H1 (cell line): Measurements from ENCODE around the gene PLCB1. TPM values are rescaled to one million over a fixed set of nuclear protein-coding genes. Genes with fewer than 3 reads are reported as not detected.

Experiments used
- CTCF ChIA-PET: fragments of 300-600 bp; sonication (Branson Sonifier 250); formaldehyde crosslinking; loops from one replicate; lab custom pipeline; 2021; ENCODE audit not compliant: partially characterized antibody; lab: Charles Lee
- POLR2A ChIA-PET: fragments of 300-600 bp; sonication (Branson Sonifier 250); formaldehyde crosslinking; loops from one replicate; lab custom pipeline; 2021; ENCODE audit warnings: inconsistent platforms; ENCODE audit not compliant: partially characterized antibody; lab: Charles Lee
- DNase-seq, 2 experiments: peaks; one replicate each; pipeline versions ENCODE4 v3.0.0 to v3.0.0-alpha.2; 2010 to 2022; ENCODE audit warnings: low spot score in 2 of 2, low read depth in 1 of 2, mixed read lengths in 1 of 2
- FAIRE-seq: peaks from 2 replicates; lab custom pipeline; 2011; peaks lifted over from hg19 to GRCh38; lab: Jason Lieb, UNC
- H2AFZ ChIP-seq: 2 replicates; pipeline ENCODE4 v1.8.1; 2012; ENCODE audit warnings: low read length, inconsistent platforms
- H2AK5ac ChIP-seq: 2 replicates; pipeline ENCODE4 v1.6.1; 2013; ENCODE audit warnings: low read depth, low read length
- H2BK120ac ChIP-seq: replicated peaks from 2 replicates; pipeline ENCODE3; 2013; ENCODE audit warnings: low read depth, low read length, inconsistent platforms
- H2BK12ac ChIP-seq: 2 replicates; pipeline ENCODE4 v1.6.1; 2013; ENCODE audit warnings: low read depth, low read length
- H2BK15ac ChIP-seq: 2 replicates; pipeline ENCODE4 v1.6.1; 2013; ENCODE audit warnings: low read length
- H2BK20ac ChIP-seq: 2 replicates; pipeline ENCODE4 v1.6.1; 2013; ENCODE audit warnings: low read length
- H2BK5ac ChIP-seq: 2 replicates; pipeline ENCODE4 v1.6.1; 2013; ENCODE audit warnings: low read depth, low read length
- H3K14ac ChIP-seq: 2 replicates; pipeline ENCODE4 v1.6.1; 2013; ENCODE audit warnings: inconsistent platforms; ENCODE audit not compliant: insufficient read length
- H3K18ac ChIP-seq: 2 replicates; pipeline ENCODE4 v1.6.1; 2013; ENCODE audit warnings: low read length; ENCODE audit errors: extremely low read depth
- H3K23ac ChIP-seq: 2 replicates; pipeline ENCODE4 v1.6.1; 2013; ENCODE audit warnings: inconsistent platforms; ENCODE audit not compliant: insufficient read length
- H3K23me2 ChIP-seq: 2 replicates; pipeline ENCODE4 v1.6.1; 2013; ENCODE audit warnings: low read depth, low read length
- H3K27ac ChIP-seq: 2 replicates; pipeline ENCODE4 v1.6.1; 2011; ENCODE audit warnings: low read depth, low read length, inconsistent platforms
- H3K27me3 ChIP-seq, 4 experiments: replicated peaks in 1 of 4; 1 replicate in 1 of 4; 2 replicates in 3 of 4; pipeline versions ENCODE4 v1.6.1 to v1.8.1; 2011 to 2013; ENCODE audit warnings: low read length in 3 of 4, mild to moderate bottlenecking in 3 of 4, inconsistent platforms in 2 of 4, mixed read lengths in 2 of 4, moderate library complexity in 1 of 4; ENCODE audit not compliant: control insufficient read depth in 3 of 4, insufficient read depth in 3 of 4; ENCODE audit errors: extremely low read depth in 1 of 4
- H3K36me3 ChIP-seq, 4 experiments: 2 replicates each; pipeline versions ENCODE4 v1.6.1 to v1.8.1; 2011 to 2013; ENCODE audit warnings: mild to moderate bottlenecking in 4 of 4, low read length in 3 of 4, moderate library complexity in 2 of 4, control low read depth in 1 of 4, inconsistent platforms in 1 of 4; ENCODE audit not compliant: insufficient read depth in 4 of 4, control insufficient read depth in 2 of 4
- H3K4ac ChIP-seq: replicated peaks from 2 replicates; pipeline ENCODE3; 2013; ENCODE audit warnings: low read length, low read depth, mixed read lengths, inconsistent platforms; ENCODE audit not compliant: insufficient read length
- H3K4me1 ChIP-seq, 4 experiments: replicated peaks in 1 of 4; 1 replicate in 1 of 4; 2 replicates in 3 of 4; pipeline versions ENCODE4 v1.6.1 to v1.8.1; 2011 to 2013; ENCODE audit warnings: low read length in 3 of 4, inconsistent platforms in 2 of 4, mixed read lengths in 1 of 4; ENCODE audit not compliant: insufficient read depth in 4 of 4, control insufficient read depth in 3 of 4
- H3K4me2 ChIP-seq, 2 experiments: 2 replicates each; pipeline versions ENCODE4 v1.6.1 to v1.8.1; 2011 to 2013; ENCODE audit warnings: low read depth in 2 of 2, low read length in 2 of 2, control low read depth in 1 of 2, inconsistent platforms in 1 of 2, mild to moderate bottlenecking in 1 of 2; ENCODE audit not compliant: insufficient read depth in 1 of 2
- H3K4me3 ChIP-seq, 4 experiments: fragments of 200-600, 300-600 bp in 1 of 4; sonication (generic), shearing (Covaris generic), sonication (Bioruptor Twin) in 1 of 4; 2 replicates each; pipeline versions ENCODE4 v1.5.1 to v1.8.1; 2011 to 2016; ENCODE audit warnings: low read length in 4 of 4, low read depth in 3 of 4, control low read depth in 2 of 4, inconsistent platforms in 2 of 4, mild to moderate bottlenecking in 2 of 4, mixed read lengths in 1 of 4, moderate library complexity in 1 of 4; ENCODE audit not compliant: insufficient read depth in 2 of 4; ENCODE audit errors: extremely low read depth in 1 of 4
- H3K56ac ChIP-seq: replicated peaks from 2 replicates; pipeline ENCODE3; 2013; ENCODE audit warnings: low read depth, mild to moderate bottlenecking, mixed read lengths, low read length, inconsistent platforms; ENCODE audit not compliant: insufficient read length
- H3K79me1 ChIP-seq: 2 replicates; pipeline ENCODE4 v1.6.1; 2013; ENCODE audit warnings: low read depth, low read length, control low read depth
- H3K79me2 ChIP-seq, 2 experiments: 2 replicates each; pipeline versions ENCODE4 v1.6.1 to v1.8.1; 2012 to 2013; ENCODE audit warnings: low read length in 2 of 2, mild to moderate bottlenecking in 2 of 2, inconsistent platforms in 1 of 2; ENCODE audit not compliant: insufficient read depth in 2 of 2, control insufficient read depth in 1 of 2
- H3K9ac ChIP-seq, 4 experiments: replicated peaks in 1 of 4; 1 replicate in 1 of 4; 2 replicates in 3 of 4; pipeline versions ENCODE4 v1.6.1 to v1.8.1; 2011 to 2013; ENCODE audit warnings: low read depth in 3 of 4, low read length in 3 of 4, control low read depth in 2 of 4, mild to moderate bottlenecking in 2 of 4, moderate library complexity in 2 of 4, inconsistent platforms in 1 of 4; ENCODE audit errors: extremely low read depth in 1 of 4
- H3K9me3 ChIP-seq, 2 experiments: 2 replicates each; pipeline versions ENCODE4 v1.6.1 to v1.8.1; 2012 to 2013; ENCODE audit warnings: mild to moderate bottlenecking in 2 of 2, moderate library complexity in 2 of 2, control low read depth in 1 of 2, inconsistent platforms in 1 of 2, low read depth in 1 of 2, low read length in 1 of 2, mixed read lengths in 1 of 2; ENCODE audit not compliant: insufficient read depth in 2 of 2
- H4K20me1 ChIP-seq, 2 experiments: replicated peaks in 1 of 2; 2 replicates each; pipeline versions ENCODE3 to v1.8.1; 2011 to 2013; ENCODE audit warnings: inconsistent platforms in 2 of 2, low read length in 2 of 2, mild to moderate bottlenecking in 1 of 2; ENCODE audit not compliant: insufficient read depth in 2 of 2, control insufficient read depth in 1 of 2
- H4K5ac ChIP-seq: 2 replicates; pipeline ENCODE4 v1.6.1; 2013; ENCODE audit warnings: low read length, low read depth, mixed read lengths, inconsistent platforms; ENCODE audit not compliant: insufficient read length
- H4K8ac ChIP-seq: 2 replicates; pipeline ENCODE4 v1.8.0; 2013; ENCODE audit warnings: mild to moderate bottlenecking, moderate library complexity, low read length, inconsistent platforms; ENCODE audit not compliant: insufficient read depth; ENCODE audit errors: extremely low read depth
- H4K91ac ChIP-seq: replicated peaks from 2 replicates; pipeline ENCODE3; 2013; ENCODE audit warnings: low read length, mixed read lengths, inconsistent platforms; ENCODE audit not compliant: insufficient read length
- BRCA1 ChIP-seq: IDR thresholded peaks from 2 replicates; pipeline ENCODE4 v1.6.1; 2012; ENCODE audit warnings: low read depth, low read length, improper control_type of control experiment
- CHD1 ChIP-seq: IDR thresholded peaks from 2 replicates; pipeline ENCODE4 v1.6.1; 2012; ENCODE audit warnings: low read depth, low read length, improper control_type of control experiment
- EZH2 ChIP-seq: fragments of 200-600 bp; sonication (generic); IDR thresholded peaks from 2 replicates; pipeline ENCODE4 v1.7.1; 2012; ENCODE audit warnings: low read depth, mild to moderate bottlenecking, moderate library complexity, low read length, inconsistent platforms; ENCODE audit not compliant: severe bottlenecking
- JUND ChIP-seq: IDR thresholded peaks from 2 replicates; pipeline ENCODE4 v1.6.1; 2011; ENCODE audit warnings: mild to moderate bottlenecking, improper control_type of control experiment, low read length
- PHF8 ChIP-seq: fragments of 200-600 bp; sonication (generic); conservative IDR thresholded peaks from 2 replicates; pipeline ENCODE4 v1.7.1; 2012; ENCODE audit warnings: low read depth, mild to moderate bottlenecking, inconsistent platforms, low read length, moderate library complexity
- POLR2AphosphoS5 ChIP-seq: IDR thresholded peaks from 2 replicates; pipeline ENCODE4 v1.6.1; 2011; ENCODE audit warnings: low read depth, low read length
- TEAD4 ChIP-seq: IDR thresholded peaks from 2 replicates; pipeline ENCODE4 v1.6.1; 2012; ENCODE audit warnings: low read depth, low read length, inconsistent platforms, mixed read lengths
- WGBS, 2 experiments: shearing (Covaris generic) in 1 of 2; methylation state at CpG; one replicate each; pipeline versions ENCODE4 v1.1.6 to v1.1.7; 2013 to 2015; ENCODE audit warnings: low lambda C conversion rate in 2 of 2, mixed read lengths in 2 of 2, inconsistent platforms in 1 of 2, low coverage in 1 of 2, missing lambda C conversion rate in 1 of 2; ENCODE audit not compliant: insufficient replicate concordance in 2 of 2, insufficient coverage in 1 of 2, insufficient read length in 1 of 2; ENCODE audit errors: extremely low coverage in 1 of 2, missing lambda C conversion rate in 1 of 2; 5-methylcytosine and 5-hydroxymethylcytosine counted together
- polyA plus RNA-seq, 7 experiments: library from polyadenylated mRNA; depleted of rRNA in 3 of 7; stranded (reverse) in 5 of 7; unstranded in 2 of 7; fragments of >200 nt in 5 of 7; fragments of 200-250 nt in 2 of 7; gene quantifications; 1 replicate in 5 of 7; 2 replicates in 1 of 7; 4 replicates in 1 of 7; pipeline versions ENCODE4 v1.2.1 to v1.2.3, GENCODE V29; 2011 to 2013; ENCODE audit warnings: missing spikeins in 2 of 7, mixed read lengths in 2 of 7
- total RNA-seq: library from RNA; stranded (reverse); fragmentation: NEBNext Ultra II Directional; extraction: Animal tissue kit (Norgen Biotek cat#: 25700); gene quantifications from 2 replicates; pipeline ENCODE4 v1.2.1, GENCODE V29; 2021
- TF ChIP-seq, protein P1 (sequence below): IDR thresholded peaks from 2 replicates; pipeline ENCODE4 v1.6.1; 2012; ENCODE audit warnings: inconsistent platforms

Gene PLCB1
- total and polyA plus RNA-seq, 2 of the 8 experiments (the other 6 are each of a cell fraction or from before 2014, with no cell fraction given) = 2.6 to 9.1 TPM

DNA sequence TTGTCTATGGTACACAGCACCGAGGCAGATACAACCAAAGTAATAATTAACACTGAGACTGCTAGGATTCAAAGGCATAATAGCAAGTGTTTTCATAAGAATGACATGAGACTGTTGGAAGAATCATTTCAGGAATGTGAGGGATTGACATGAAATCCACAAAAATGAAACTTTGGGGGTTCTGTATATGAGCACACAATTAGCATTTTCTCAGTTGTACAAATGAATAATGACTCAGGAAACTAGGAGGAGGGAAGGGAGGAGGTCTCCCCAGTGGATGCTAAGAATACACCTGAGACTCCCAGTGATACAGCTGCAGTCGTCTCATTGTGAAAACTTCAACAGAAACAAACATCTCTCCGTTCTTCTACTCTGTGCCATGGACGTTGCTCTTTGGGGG is 508.4 kb downstream of the PLCB1 start:
- H3K27ac ChIP-seq = no peak overlapping the region
- H2BK12ac ChIP-seq = no peak overlapping the region
- H3K4me2 ChIP-seq = no peak overlapping the region
- 83% methylated on average over 4 of the region's 4 CpGs; no CpG with 5 or more reads in 1 of the 2 experiments for WGBS, 2 experiments
- no peak overlapping the region for H3K14ac ChIP-seq
- no peak overlapping the region for H3K9ac ChIP-seq
- no peak overlapping the region for H3K56ac ChIP-seq
- no peaks in the 10 kb centered on the region for H3K79me1 ChIP-seq
- no peak overlapping the region for H2AK5ac ChIP-seq
- no peak overlapping the region for H4K8ac ChIP-seq
- no peak overlapping the region for H4K91ac ChIP-seq
- H3K27me3 ChIP-seq = no peaks in the 10 kb centered on the region
- no peak overlapping the region for H2AFZ ChIP-seq
- no peaks in the 10 kb centered on the region; a peak in 1 of 7 replicates for H3K4me1 ChIP-seq
- H2BK5ac ChIP-seq = no peak overlapping the region
- no peaks in the 10 kb centered on the region for H3K36me3 ChIP-seq
- H2BK120ac ChIP-seq = no peak overlapping the region
- POLR2A ChIA-PET = no interaction called here
- DNase-seq = no peak
- CTCF ChIA-PET = no interaction called here
- H2BK20ac ChIP-seq = no peak overlapping the region
- no peak overlapping the region for H4K5ac ChIP-seq
- peaks cover 0 to 3% of the 10 kb centered on the region in 2 experiments; a peak in 1 of 4 replicates for H3K9me3 ChIP-seq
- no peaks in the 10 kb centered on the region for H3K23me2 ChIP-seq
- no peak for FAIRE-seq
- H3K4ac ChIP-seq = no peak overlapping the region
- no peaks in the 10 kb centered on the region for H3K79me2 ChIP-seq
- TF ChIP-seq PHF8 (no peak), BRCA1 (no peak), CHD1 (no peak), TEAD4 (no peak), JUND (no peak), EZH2 (no peak), POLR2AphosphoS5 (no peak)
- TF ChIP-seq, protein P1, sequence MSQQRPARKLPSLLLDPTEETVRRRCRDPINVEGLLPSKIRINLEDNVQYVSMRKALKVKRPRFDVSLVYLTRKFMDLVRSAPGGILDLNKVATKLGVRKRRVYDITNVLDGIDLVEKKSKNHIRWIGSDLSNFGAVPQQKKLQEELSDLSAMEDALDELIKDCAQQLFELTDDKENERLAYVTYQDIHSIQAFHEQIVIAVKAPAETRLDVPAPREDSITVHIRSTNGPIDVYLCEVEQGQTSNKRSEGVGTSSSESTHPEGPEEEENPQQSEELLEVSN = no peak
- H4K20me1 ChIP-seq = no peaks in the 10 kb centered on the region
- H2BK15ac ChIP-seq = no peak overlapping the region
- no peak overlapping the region for H3K23ac ChIP-seq
- H3K18ac ChIP-seq = no peak overlapping the region
- no peak overlapping the region for H3K4me3 ChIP-seq
